ENCODE measurements around the gene REPIN1. TPM values are rescaled to one million over a fixed set of nuclear protein-coding genes. Genes with fewer than 3 reads are reported as not detected.

REPIN1 gene
- total RNA-seq, 1 donor from 2014 or later = 44.9 TPM

DNA sequence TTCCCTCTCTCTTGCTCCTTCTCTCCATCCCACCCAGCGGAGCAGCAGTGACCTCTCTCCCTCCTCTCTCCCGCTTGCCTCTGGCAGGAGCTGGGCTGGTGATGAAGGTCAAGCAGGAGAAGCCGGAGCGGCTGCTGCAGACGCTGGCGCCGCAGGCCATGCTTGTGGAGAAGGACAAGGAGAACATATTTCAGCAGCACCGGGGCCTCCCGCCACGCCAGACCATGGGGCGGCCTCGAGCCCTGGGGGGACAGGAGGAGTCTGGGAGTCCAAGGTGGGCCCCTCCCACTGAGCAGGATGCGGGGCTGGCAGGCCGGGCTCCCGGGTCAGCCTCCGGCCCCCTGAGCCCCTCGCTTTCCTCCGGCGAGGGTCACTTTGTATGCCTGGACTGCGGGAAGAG, 27.8 kb downstream of the REPIN1 start:
- ATAC-seq = no peak

DNA sequence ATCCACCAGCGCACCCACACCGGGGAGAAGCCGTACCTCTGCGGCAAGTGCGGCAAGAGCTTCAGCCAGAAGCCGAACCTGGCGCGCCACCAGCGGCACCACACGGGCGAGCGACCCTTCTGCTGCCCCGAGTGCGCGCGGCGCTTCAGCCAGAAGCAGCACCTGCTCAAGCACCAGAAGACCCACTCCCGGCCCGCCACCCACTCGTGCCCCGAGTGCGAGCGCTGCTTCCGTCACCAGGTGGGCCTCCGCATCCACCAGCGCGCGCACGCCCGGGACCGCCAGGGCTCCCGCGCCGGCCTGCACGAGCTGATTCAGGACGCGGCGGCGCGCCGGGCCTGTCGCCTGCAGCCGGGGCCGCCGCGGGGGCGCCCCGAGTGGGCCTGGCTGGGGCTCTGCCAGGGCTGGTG, 28.2 kb downstream of the REPIN1 start:
- ATAC-seq = no peak

DNA sequence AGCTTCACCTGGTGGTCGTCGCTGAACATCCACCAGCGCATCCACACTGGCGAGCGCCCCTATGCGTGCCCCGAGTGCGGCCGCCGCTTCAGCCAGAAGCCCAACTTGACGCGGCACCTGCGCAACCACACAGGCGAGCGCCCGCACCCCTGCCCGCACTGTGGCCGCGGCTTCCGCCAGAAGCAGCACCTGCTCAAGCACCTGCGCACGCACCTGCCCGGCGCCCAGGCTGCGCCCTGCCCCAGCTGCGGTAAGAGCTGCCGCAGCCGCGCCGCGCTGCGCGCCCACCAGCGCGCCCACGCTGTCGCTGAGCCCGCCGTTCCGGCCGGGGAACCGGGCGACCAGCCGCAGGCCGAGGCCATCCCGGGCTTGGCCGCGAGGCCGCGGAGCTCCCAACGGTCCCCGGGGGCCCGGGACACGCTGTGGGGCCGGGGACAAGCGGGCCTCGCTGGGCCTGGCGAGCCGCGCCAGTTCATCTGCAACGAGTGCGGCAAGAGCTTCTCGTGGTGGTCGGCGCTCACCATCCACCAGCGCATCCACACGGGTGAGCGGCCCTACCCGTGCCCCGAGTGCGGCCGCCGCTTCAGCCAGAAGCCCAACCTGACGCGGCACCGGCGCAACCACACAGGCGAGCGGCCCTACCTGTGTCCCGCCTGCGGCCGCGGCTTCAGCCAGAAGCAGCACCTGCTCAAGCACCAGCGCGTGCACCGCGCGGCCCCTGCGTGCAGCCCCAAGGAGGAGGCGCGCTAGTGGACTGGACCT, 28.9 kb downstream of the REPIN1 start:
- ATAC-seq = no peak

DNA sequence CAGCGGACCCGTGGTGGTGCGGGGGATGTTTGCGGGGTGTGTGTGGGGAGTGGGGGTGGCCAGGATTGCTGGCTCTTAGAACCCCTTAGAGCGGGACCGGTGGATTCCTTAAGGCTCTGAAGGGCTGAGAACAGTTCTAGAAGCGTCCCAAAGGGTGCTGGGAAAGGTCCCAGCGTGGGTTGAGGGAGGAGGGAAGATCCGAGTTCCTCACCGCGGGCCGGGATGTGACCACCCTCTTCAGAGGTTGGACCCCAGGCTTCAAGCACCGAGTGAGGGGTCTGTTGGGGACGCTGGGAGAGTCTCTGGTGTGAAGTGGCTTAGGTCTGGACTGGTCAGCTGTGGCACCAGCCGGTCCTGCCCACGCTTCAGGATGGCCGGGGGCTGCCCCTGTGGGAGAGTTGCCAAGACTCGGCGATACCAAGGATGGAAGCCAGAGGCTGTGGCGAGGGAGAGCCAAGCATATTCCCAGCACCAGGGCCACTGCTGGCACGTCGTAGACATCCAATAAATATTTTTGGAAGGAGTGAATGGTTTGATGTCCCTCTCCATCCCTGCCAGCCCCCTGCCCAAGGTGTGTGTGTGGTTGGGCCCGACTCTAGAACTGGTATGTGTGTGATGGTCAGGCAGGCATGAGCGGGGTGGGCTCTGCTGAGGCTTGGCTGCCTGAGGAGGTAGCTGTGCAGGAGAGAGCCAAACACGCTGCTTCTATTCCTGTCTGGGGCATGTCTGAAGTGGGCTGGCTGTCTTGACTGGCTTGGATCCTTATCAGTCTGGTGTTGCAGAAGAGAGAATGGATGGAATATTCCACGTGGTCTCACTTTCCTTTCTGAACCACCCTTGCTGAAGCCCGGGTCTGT, 29.7 kb downstream of the REPIN1 start:
- no peak for ATAC-seq

DNA sequence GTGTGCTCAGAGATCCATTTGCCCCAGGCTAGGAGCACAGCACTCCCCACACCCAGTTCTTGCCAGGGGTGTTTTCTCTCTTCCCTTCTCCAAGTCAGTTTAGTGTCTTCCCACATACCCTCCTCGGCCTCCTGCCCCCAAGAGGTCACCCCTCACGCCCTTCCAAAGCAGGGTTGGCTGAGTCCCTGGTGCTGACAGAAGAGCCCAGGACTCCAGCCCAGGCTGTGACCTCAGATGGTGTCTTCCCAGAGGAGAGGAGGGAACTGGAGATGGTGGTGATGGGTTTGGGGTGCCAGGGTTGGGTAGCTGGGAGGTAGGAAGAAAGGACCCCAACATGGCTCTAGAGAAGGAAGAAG, 30.3 kb downstream of the REPIN1 start:
- no peak for ATAC-seq

DNA sequence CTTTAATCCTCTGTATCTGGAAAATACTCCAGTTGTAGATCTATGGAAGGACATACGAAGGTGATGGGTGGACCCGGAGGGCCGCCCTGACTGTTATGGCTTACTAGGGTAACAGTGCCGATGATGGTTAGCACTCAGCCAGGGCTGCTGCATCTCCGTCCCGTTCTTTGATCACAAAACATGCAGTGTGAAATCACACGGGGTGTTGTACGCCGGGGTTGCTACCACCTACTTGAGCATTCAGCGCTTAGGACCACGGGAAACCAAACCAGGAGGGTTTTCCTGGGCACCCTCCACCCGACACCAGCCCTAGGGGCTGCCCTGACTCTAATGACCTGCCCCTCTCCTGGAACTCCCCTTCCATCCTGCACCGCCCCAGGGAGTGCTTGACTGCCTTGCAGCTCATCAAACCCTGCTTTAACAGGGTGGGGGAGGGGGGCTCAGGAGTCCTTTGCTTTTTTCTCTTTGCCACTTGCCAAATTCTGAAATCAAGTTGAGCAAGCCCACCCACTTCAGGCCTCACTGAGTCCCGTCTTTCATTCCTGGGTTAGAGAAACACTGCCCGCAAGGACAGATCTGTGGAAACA, 30.9 kb downstream of the REPIN1 start:
- ATAC-seq = peak; percentile 8

DNA sequence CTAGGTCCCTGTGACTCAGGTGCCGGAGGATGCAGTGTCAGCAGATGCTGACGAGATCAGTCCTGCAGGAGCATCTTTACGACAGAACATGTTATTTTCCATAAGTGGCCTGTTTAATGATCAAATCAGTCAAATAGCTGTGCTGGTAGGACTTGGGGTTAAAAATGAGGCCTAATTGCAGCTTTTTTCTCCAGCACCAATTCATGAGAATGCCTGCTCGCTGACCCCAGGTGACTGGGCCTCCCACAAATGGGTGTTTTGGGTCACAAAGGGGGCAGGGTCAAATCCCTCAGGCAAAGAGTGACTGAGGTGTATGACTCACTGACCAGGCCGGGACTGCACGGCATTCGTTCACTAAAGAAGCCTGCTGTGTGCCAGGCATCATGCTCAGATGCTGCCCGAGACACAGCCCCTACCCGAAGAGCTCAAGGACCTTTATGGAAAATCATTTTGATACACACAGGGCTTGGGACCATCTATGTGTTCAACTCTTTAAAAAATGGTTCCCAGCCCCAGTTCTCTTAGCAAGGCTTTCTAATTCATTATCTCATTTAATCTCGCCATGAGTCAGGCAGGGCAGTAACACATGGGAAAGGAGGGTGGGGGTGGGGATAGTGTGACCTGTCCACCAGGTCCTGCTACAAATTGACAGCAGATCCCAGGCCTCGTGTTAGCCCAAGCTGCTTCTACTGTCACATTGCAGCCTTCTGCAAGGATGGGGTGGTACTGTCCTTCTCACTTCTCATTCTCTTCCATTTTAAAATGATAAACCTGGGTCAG, 31.6 kb downstream of the REPIN1 start:
- peak; percentile 71 for ATAC-seq

DNA sequence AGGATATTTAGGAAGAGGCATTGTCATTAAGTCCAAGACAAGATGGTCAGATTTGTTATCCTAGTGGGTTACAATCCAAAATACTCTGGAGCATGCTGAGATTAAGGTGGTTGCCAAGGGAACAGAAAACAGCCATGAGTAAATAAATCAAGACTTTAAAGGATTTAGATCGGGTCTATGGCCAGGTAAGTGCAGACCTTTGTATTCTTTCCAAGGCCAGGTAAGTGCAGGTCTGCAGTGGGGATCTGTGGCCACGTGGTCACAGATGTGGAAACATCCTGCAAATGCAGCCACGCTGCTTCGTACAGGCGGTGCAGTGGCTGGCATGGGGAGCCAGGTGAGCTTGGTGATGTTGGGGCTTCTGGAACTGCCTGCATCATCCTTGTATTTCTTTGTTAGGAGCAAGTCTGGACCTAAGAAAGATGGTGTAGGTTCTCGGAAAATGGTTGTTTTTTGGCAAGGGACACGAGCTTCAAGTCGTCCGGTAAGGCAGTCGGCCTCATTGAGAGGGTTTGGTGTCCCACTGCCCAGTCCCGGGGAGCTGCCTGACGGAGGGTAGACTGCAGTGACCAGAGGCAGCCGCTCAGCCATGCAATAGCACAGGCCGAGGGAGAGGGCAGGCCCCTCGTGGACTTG, 32.3 kb downstream of the REPIN1 start:
- no peak for ATAC-seq

DNA sequence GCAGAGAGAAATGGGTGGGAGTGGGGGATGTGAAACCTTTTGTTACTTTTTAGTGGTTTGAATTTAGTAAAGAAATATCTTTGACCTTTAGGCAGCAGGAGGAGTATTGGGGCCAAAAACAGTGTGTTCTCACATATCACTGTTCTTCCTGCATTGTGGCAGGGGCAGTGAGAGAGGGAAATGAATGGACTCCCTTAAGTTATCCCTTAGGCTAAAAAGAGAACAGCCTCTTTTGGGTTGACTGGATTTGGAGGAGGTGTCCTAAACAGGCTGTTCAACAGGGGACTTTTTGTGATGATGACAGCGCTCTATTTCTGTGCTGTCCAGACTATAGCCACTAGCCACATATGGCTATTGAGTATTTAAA, 32.8 kb downstream of the REPIN1 start:
- no peak for ATAC-seq

DNA sequence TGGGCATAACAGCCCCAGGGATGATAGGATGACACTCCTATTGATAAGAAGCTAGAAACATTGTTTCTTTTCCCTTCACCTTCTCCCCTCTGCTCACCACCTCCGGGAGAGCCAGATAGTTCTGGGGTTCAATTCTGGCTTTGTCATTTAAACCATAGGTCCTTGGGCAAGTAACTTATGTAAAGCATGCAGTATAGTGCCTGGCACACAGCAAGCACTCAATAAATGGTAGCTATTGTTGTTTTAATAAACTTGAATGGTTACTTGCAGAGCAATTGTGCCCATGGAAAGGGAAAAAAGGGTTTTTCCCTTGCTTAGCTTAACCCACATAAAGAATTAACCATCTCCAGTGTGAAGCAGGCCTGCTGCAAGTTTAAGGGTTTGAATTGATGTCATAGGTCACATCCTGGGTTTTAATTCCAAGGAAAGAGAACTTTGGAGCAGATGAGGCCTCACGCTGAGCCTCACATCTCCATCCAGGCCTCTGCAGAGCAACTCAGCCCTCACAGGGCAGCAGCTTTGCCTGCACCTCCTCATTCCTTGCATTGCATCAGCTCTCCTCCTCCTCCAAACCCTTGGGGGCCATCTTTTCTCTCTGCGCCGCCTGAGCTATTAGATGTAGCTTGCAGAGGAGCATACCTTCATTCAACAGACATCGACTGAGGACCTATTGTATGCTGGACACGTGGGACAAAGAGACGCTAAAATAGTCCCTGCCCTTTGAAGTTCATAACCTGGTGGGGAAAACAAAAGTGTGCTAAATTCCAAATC, 33.4 kb downstream of the REPIN1 start:
- no peak for ATAC-seq

DNA sequence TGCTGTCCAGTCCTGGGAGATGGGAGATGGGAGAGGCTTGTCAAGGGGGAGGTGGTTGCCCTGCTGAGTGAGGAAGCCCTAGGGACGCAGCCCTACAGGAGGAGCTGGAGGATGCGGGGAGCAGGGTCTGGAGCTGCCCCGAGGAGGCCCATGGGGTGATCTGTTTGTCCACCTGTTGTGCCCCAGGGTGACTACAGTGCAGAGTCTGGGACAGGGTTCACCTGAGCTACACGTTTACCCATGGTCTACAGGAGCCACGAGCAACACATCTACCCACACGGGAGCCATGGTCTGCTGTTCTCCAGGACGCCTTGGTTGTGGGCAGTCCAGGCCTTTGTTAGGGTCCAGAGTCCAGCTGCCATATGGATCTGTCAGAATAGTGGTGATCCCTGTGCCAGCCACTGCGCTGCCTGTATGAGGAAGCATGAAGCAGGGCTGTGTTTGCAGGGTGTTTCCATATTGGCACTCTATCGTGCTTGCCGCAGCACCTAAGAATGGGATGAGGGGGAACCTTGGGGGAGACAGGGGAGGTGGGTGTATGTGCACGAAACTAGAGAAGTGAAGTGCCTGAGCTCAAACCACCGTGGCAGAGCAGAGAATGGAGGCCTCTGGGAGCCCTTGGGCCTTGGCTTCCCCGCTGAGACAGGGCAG, 34.2 kb downstream of the REPIN1 start:
- ATAC-seq = no peak

DNA sequence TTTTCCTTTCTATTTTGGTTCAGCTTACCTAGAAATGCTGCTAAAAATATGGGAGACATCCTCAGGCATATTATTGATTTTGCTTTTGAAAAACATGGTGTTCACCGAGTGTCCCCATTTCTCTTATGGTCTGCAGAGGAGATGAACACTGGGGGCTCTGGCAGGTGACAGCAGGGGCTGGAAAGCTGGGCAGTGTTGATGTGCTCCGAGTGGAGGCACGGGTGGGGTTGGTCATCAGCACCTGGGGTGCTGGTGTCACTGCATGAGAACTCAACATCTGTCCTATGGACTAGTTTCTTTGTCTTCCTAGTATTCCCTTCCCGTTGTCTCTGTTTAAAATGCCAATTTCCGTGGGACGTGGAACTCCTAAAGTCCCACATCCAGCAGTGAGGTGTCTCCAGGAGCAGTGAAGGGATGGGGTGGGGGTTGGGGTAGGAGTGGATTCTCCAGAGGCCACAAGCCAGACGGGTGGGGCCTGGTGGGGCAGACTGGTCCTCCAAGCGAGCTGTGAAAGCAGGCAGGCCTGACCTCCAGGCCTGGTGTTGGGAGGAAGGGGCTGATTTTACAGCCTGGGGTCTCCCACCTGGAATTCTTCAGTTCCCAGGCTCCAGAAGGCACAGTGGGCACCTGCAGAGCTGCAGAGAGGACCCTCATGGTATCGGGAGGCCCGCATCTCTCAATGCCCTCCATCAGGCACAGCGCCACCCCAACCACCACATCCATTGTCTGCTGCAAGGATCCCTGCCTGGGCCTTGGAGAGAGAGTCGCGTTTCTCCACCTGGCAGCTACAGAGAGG, 35.0 kb downstream of the REPIN1 start:
- no peak for ATAC-seq

DNA sequence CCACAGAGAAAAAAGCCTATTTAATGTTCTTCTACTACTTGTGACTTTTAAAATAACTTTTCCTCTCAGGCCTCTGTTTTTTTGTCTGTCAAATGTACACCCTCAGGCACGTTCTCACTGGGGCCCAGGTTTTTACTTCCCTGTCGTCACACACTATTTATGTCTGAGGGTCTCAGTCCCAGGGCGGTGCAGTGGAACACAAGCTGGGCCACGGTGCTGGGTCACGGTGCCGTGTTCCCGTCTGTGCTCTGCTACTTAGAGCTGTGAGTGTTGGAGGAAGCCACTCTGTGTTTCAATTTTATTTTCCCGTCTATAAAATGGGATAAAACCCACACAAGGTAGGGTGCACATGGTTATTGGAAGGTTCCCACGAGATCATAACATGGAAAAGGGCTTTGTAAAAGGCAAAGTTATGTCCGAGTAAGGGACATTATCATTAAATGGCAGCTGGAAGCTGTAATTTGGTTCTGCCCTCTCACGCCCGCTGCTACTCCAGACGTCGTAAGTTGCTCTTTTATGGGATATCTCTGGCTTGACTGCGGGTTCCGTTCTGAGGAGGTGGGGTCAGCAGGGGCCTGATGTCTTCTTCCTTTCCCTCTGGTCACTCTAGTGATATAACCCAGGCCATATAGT, 35.7 kb downstream of the REPIN1 start:
- no peak for ATAC-seq

DNA sequence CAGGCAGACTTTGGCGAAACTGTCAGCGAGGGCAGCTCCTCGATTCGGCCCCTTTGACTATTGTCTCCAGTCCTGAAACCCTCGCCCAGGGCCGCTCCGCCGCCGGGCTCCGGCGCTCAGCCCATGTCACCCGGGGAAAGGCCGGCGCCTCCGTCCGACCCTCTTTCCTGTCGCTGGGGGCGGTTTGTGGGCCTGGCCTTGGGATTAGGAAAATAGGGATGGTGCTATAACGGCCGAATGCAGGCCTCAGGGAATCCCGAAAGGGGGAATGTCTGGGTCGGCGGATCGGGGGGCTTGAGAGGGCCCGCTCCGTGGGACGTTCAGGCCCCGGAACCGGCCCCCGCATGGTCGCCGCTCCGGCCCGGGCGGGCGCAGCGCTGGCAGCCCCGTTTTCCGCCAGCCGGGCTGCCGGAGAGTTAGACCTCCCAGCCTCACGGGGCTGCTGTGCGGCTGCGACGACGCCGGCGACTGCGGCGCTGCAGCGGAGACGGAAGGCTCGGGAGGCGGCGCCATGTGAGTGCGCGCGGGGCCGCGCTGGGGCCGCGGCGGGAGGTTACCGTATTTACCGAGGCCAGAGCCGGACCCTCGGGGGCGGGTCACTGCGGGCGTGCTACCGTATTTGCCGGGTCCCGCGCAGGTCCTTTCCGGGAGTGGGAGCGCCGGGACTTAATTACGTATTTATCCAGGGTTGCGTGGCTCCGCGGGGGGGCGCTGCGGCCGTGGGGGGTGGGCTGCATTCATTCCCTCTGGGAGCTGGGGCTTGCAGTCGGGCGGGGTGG, 36.4 kb downstream of the REPIN1 start:
- peak; percentile 84 for ATAC-seq

DNA sequence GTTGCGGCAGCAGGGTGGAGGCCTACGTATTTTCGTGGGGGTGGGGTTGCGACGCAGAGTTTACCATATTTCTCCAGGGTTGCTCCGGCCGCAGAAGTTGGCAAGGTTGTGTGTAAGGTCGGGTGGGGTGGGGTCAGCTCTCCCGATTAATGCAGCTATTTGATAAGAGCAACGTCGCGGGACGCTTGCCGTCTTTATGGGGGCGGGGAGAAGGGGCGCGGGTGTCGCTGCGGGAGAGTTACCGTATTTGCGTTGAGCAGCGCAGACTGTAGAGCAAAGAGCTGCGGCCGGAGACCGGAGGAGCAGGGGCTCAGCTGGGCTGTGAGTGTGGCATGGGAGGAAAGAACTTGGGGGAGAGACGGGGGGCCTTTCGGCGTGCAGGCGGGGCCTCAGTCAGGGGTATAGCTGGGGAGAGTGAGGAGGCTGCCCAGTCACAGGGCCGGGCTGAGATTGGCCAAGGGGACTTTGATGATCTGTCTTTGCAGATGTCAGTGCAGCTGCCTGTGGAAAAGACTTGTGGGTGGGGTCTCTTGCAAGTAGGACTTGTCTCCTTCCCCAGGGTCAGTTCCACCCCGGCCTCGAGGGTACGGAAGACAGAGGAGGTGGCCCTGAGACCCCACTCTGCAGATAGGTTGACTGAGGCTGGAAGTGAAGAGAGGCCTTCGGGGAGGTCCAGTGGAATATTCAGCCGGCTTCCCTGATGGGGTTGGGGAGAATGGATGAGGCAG, 37.1 kb downstream of the REPIN1 start:
- peak; percentile 6 for ATAC-seq

DNA sequence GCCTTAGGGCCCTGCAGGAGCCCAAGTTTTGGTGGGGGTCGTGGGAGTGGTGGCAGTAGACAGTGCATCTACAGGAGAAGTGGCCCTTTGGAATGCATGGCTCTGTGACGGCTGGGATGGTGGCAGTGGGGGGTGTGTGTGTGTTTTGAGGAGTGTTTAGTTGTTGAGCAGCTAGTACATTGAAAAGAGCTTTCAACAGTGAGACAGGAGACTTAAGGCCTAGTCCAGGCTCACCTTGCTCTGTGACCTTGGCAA, 37.6 kb downstream of the REPIN1 start:
- no peak for ATAC-seq

DNA sequence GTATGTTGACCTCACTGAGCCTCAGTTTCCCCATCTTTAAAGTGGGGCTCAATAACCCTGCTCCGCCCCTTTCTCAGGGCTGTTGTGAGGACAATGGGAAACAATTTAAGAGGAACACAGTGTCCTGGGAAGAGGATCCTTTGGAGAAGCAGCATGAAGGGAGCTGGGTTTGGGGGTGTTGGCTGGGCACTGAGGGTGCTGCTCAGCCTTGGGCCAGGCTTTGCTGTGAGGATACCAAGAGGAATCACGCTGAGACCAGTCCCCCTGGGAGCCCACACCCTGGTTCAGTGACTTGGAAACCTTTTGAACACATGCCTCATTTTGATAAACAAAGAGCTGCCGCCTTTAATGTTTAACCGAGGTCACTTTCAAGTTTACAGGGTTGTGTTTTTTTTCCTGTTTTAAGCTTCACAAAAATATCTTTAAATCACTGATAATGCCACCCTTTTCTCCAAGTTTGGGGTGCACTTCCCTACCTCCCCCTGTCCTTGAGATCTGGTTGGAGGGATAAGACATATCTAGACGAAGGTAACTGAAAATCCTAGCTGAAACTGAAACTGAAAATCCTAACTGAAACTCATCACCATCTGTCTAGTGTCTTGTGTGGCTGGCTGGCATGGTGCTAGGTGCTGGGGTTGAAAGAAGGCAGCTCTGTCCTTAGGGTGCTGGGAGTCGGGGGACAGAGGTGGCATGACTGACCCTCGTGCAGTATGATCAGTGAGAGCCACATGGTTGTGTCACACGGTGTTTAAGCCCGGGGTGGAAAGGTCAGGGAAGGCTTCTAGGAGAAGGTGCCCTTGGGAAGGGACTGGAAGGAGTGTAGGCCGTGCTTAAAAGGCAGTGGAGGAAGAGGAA, 38.2 kb downstream of the REPIN1 start:
- ATAC-seq = no peak

Measured in esophagus mucosa (tissue), 1 donor.